Panc1 (cell line): ENCODE results near the gene UBFD1. TPM values are rescaled to one million over a fixed set of nuclear protein-coding genes. Genes with fewer than 3 reads are reported as not detected.

Experiments
- ATAC-seq: fragments of 200-7000 bp; cut with Tn5 transposase; 2 replicates; pipeline ENCODE4 v1.9.1; 2020; ENCODE audit warnings: mild to moderate bottlenecking, moderate library complexity
- BruUV-seq: library from RNA; stranded (reverse); fragments of 400-500 nt; replicated peaks from 2 replicates; lab custom pipeline; 2021; lab: Mats Ljungman, UMichigan
- CTCF ChIA-PET: fragments of 300-600 bp; sonication (Branson Sonifier 250); formaldehyde crosslinking; loops from one replicate; lab custom pipeline; 2022; ENCODE audit warnings: antibody characterized with exemption; lab: Charles Lee
- POLR2A ChIA-PET: fragments of 300-600 bp; sonication (Branson Sonifier 250); formaldehyde crosslinking; loops from one replicate; lab custom pipeline; 2022; ENCODE audit warnings: antibody characterized with exemption; lab: Charles Lee
- DNase-seq: peaks from one replicate; pipeline ENCODE4 v3.0.0-alpha.2; 2010; ENCODE audit warnings: low read depth, low spot score
- H3K27ac ChIP-seq: 2 replicates; pipeline ENCODE4 v1.5.1; 2011; ENCODE audit warnings: mild to moderate bottlenecking, low read length, inconsistent platforms
- H3K27me3 ChIP-seq: fragments of 200-500 bp; sonication (Bioruptor generic); 2 replicates; pipeline ENCODE4 v1.6.0; 2014; ENCODE audit warnings: low read length, inconsistent platforms; ENCODE audit not compliant: control insufficient read depth, insufficient read depth
- H3K36me3 ChIP-seq: fragments of 200-500 bp; sonication (Bioruptor generic); 2 replicates; pipeline ENCODE4 v1.5.1; 2014; ENCODE audit warnings: inconsistent platforms, mild to moderate bottlenecking, low read length, moderate library complexity; ENCODE audit not compliant: control insufficient read depth, insufficient read depth
- H3K4me1 ChIP-seq: 2 replicates; pipeline ENCODE4 v1.5.1; 2011; ENCODE audit warnings: inconsistent platforms, mild to moderate bottlenecking, low read length, moderate library complexity; ENCODE audit not compliant: control insufficient read depth, insufficient read depth
- H3K4me3 ChIP-seq, 2 experiments: 2 replicates each; pipeline ENCODE4 v1.5.1; 2011 to 2012; ENCODE audit warnings: low read depth in 2 of 2, low read length in 2 of 2, mild to moderate bottlenecking in 2 of 2, inconsistent platforms in 1 of 2, moderate library complexity in 1 of 2
- H3K9me3 ChIP-seq: fragments of 200-500 bp; sonication (Bioruptor generic); 2 replicates; pipeline ENCODE4 v1.5.1; 2014; ENCODE audit warnings: low read depth, mild to moderate bottlenecking, inconsistent platforms, low read length, moderate library complexity; ENCODE audit not compliant: control insufficient read depth, insufficient read depth
- POLR2AphosphoS5 ChIP-seq: IDR thresholded peaks from 2 replicates; pipeline ENCODE4 v1.6.1; 2012; ENCODE audit warnings: mild to moderate bottlenecking, low read depth, low read length, moderate library complexity
- SIN3A ChIP-seq: IDR thresholded peaks from 2 replicates; pipeline ENCODE4 v1.6.1; 2012; ENCODE audit warnings: low read depth, mild to moderate bottlenecking, low read length, moderate library complexity, borderline replicate concordance; ENCODE audit not compliant: insufficient read depth
- TCF7L2 ChIP-seq: IDR thresholded peaks from 2 replicates; pipeline ENCODE4 v1.6.1; 2011; ENCODE audit warnings: mild to moderate bottlenecking, low read depth, low read length, inconsistent platforms
- in situ Hi-C: cut with HindIII; loops from 2 replicates; pipeline ENCODE4 v1.10.0; 2016; ENCODE audit warnings: low sequenced_read_pairs, low pct_unique_long_range_greater_than_20kb
- intact Hi-C: fragments of 100-400 bp; cut with micrococcal nuclease; formaldehyde crosslinking; loops from one replicate; pipeline ENCODE4 v1.10.0; 2022; ENCODE audit not compliant: unreplicated experiment
- total RNA-seq: library from RNA; stranded (reverse); gene quantifications from one replicate; pipeline ENCODE4 v1.2.1, GENCODE V29; 2021; ENCODE audit not compliant: unreplicated experiment
- TF ChIP-seq, protein P1 (sequence below), 2 experiments: IDR thresholded peaks; 2 replicates each; pipeline ENCODE4 v1.6.1; 2011 to 2012; ENCODE audit warnings: low read depth in 2 of 2, control low read depth in 1 of 2, low read length in 1 of 2, mild to moderate bottlenecking in 1 of 2, moderate library complexity in 1 of 2; ENCODE audit not compliant: insufficient read depth in 1 of 2
- TF ChIP-seq, protein P2 (sequence below): fragments of 450-650 bp; IDR thresholded peaks from 2 replicates; pipeline ENCODE4 v1.5.1; 2017; ENCODE audit warnings: mild to moderate bottlenecking

The UBFD1 gene
- total RNA-seq, 1 experiment from 2014 or later, result 102 TPM

DNA sequence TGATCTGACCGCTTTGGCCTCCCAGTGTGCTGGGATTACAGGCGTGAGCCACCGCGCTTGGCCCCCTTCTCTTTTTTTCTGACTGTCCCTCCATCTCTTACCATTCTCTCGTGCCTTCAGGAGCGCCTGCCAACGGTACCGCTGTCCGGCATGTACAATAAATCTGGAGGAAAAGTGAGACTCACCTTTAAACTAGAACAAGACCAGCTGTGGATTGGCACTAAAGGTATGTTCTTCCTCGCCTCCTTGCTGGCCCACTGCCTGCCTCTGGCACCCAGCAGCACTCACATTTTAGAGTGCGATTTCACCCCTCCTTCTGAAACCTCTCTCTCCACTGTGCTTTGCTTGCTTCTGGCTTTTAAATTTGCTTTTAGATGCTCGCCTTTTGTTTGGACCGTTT, 5.0 kb downstream of the UBFD1 start:
- Histone ChIP-seq H3K9me3 (no peaks in the 10 kb centered on the region), H3K4me1 (0 out of 2 replicates have a peak, but pooled peaks cover 5% of the 10 kb centered on the region), H3K27ac (no peak overlapping the region), H3K27me3 (no peaks in the 10 kb centered on the region), H3K4me3 (no peak overlapping the region), H3K36me3 (peaks cover 34% of the 10 kb centered on the region)
- no peak for DNase-seq
- intact Hi-C loops, result no loop called here
- no peak for TF ChIP-seq SIN3A
- POLR2A ChIA-PET, result no interaction called here
- in situ Hi-C loops, result no loop called here
- CTCF ChIA-PET, result no interaction called here
- ATAC-seq, result no peak
- BruUV-seq, result no TSS peak

DNA sequence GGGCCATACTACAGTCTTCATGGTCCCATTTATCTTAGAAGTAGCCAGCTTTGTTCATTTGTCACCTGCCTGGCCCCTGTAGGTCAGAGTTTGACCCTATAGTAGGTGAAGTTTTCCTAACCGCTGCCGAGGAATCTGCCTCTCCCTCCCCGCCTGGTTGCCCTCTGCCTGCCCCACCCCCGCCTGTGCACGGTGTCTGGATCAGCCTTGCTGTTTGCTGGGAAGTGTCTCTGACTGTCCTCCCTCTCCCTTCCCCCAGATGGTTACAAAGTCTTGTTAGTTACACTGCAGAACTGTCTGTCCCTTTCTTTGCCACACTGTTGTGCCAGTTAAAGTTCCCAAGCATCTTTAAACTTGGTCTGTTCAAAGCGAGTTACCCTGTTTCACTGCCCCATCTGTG, 5.7 kb downstream of the UBFD1 start:
- no peaks in the 10 kb centered on the region for H3K9me3 ChIP-seq
- ChIA-PET POLR2A (no interaction called here), CTCF (no interaction called here)
- H3K27ac ChIP-seq, result no peak overlapping the region
- peaks cover 34% of the 10 kb centered on the region for H3K36me3 ChIP-seq
- intact Hi-C loops (no loop called here), in situ Hi-C loops (no loop called here)
- H3K4me1 ChIP-seq, result 0 out of 2 replicates have a peak, but pooled peaks cover 5% of the 10 kb centered on the region
- H3K4me3 ChIP-seq, result no peak overlapping the region
- TF ChIP-seq TCF7L2 (no peak), POLR2AphosphoS5 (no peak), SIN3A (no peak)
- TF ChIP-seq, protein P1, sequence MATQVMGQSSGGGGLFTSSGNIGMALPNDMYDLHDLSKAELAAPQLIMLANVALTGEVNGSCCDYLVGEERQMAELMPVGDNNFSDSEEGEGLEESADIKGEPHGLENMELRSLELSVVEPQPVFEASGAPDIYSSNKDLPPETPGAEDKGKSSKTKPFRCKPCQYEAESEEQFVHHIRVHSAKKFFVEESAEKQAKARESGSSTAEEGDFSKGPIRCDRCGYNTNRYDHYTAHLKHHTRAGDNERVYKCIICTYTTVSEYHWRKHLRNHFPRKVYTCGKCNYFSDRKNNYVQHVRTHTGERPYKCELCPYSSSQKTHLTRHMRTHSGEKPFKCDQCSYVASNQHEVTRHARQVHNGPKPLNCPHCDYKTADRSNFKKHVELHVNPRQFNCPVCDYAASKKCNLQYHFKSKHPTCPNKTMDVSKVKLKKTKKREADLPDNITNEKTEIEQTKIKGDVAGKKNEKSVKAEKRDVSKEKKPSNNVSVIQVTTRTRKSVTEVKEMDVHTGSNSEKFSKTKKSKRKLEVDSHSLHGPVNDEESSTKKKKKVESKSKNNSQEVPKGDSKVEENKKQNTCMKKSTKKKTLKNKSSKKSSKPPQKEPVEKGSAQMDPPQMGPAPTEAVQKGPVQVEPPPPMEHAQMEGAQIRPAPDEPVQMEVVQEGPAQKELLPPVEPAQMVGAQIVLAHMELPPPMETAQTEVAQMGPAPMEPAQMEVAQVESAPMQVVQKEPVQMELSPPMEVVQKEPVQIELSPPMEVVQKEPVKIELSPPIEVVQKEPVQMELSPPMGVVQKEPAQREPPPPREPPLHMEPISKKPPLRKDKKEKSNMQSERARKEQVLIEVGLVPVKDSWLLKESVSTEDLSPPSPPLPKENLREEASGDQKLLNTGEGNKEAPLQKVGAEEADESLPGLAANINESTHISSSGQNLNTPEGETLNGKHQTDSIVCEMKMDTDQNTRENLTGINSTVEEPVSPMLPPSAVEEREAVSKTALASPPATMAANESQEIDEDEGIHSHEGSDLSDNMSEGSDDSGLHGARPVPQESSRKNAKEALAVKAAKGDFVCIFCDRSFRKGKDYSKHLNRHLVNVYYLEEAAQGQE (IDR thresholded peaks at IDR 0.05; ENCODE audit: insufficient read depth in 1 of 2, low read depth in 2 of 2, low read length in 1 of 2), result no peak
- TF ChIP-seq, protein P2, sequence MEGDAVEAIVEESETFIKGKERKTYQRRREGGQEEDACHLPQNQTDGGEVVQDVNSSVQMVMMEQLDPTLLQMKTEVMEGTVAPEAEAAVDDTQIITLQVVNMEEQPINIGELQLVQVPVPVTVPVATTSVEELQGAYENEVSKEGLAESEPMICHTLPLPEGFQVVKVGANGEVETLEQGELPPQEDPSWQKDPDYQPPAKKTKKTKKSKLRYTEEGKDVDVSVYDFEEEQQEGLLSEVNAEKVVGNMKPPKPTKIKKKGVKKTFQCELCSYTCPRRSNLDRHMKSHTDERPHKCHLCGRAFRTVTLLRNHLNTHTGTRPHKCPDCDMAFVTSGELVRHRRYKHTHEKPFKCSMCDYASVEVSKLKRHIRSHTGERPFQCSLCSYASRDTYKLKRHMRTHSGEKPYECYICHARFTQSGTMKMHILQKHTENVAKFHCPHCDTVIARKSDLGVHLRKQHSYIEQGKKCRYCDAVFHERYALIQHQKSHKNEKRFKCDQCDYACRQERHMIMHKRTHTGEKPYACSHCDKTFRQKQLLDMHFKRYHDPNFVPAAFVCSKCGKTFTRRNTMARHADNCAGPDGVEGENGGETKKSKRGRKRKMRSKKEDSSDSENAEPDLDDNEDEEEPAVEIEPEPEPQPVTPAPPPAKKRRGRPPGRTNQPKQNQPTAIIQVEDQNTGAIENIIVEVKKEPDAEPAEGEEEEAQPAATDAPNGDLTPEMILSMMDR, result no peak
- DNase-seq, result no peak
- no TSS peak for BruUV-seq
- no peak for ATAC-seq
- no peaks in the 10 kb centered on the region for H3K27me3 ChIP-seq

DNA sequence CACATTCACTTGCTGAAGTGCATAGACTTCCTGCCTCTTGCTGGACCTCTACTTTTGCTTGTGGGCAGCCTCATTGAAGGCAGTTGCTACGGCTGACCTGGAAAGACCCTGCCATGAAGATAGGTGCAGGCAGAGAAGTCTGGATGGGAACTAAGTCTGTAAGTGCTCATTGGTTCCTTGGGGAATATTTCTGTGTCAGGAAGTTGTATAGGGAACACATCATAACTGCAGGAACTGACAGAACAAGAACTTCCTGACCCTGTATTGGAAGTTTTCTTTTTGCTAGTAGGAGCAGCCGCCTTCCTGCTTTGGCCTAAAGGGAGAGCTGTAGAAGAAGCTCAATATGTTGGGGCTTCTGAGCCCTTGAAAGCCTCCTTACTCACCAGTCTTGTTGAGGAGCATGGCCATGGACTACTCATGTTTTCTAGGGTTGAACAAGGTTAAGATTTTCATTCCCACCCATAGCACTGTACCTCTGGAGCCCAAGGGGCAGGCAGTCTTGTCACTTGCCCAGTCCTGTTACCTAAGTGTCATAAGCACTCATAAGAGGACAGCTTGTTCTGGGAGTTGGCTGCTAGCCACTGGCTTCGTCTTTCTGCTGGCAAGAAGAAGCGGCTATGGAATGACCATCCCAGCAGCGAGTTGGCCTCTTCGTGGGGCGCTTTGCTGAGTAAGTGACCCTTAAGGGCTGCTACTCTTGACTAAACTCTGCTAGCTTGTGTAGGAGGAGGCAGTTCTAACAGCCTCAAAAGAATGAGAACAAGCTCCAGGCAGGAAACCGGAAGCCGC, 7.2 kb downstream of the UBFD1 start:
- ChIA-PET POLR2A (no interaction called here), CTCF (no interaction called here)
- Histone ChIP-seq H3K27ac (no peak overlapping the region), H3K4me1 (no peaks in the 10 kb centered on the region), H3K27me3 (no peaks in the 10 kb centered on the region), H3K4me3 (no peak overlapping the region), H3K36me3 (peaks cover 36% of the 10 kb centered on the region), H3K9me3 (no peaks in the 10 kb centered on the region)
- ATAC-seq (no peak), DNase-seq (no peak)
- in situ Hi-C loops (no loop called here), intact Hi-C loops (no loop called here)
- TF ChIP-seq, protein P2, result no peak
- no peak for TF ChIP-seq TCF7L2
- BruUV-seq, result no TSS peak
